B cell (primary cell): Measurements from ENCODE around the gene PAPSS1. TPM values are rescaled to one million over a fixed set of nuclear protein-coding genes. Genes with fewer than 3 reads are reported as not detected.

Source experiments
- ATAC-seq: fragments of 200-7000 bp; cut with Tn5 transposase; one replicate; pipeline ENCODE4 v1.10.0; 2021; ENCODE audit warnings: low read depth, mild to moderate bottlenecking, moderate number of reproducible peaks, moderate library complexity
- CTCF ChIA-PET: fragments of 350-600 bp; sonication (Branson Sonifier 250); formaldehyde crosslinking; loops from one replicate; lab custom pipeline; 2021; ENCODE audit warnings: antibody characterized with exemption, inconsistent platforms; lab: Charles Lee
- POLR2A ChIA-PET: fragments of 350-600 bp; sonication (Branson Sonifier 250); formaldehyde crosslinking; loops from one replicate; lab custom pipeline; 2021; ENCODE audit warnings: antibody characterized with exemption; lab: Charles Lee
- DNase-seq: peaks from one replicate; pipeline ENCODE4 v3.0.0; 2013
- H2AFZ ChIP-seq: 2 replicates; pipeline ENCODE4 v1.6.1; 2012; ENCODE audit warnings: mild to moderate bottlenecking, low read depth, low read length; ENCODE audit not compliant: insufficient read depth, poor library complexity, severe bottlenecking
- H3K27ac ChIP-seq, 2 donors: 1 replicate in 1 of 2; 2 replicates in 1 of 2; pipeline ENCODE4 v1.5.1; 2012 to 2013; ENCODE audit warnings: low read length in 2 of 2, mild to moderate bottlenecking in 2 of 2, moderate library complexity in 1 of 2
- H3K27me3 ChIP-seq, 4 experiments: fragments of 200-600 bp in 1 of 4; sonication (generic) in 1 of 4; replicated peaks in 1 of 4; 1 replicate in 2 of 4; 2 replicates in 2 of 4; pipeline versions ENCODE4 v1.6.1 to v1.7.0; 2013 to 2016; ENCODE audit warnings: low read length in 3 of 4, mild to moderate bottlenecking in 2 of 4, mixed read lengths in 1 of 4, moderate library complexity in 1 of 4; ENCODE audit not compliant: insufficient read depth in 4 of 4, control insufficient read depth in 3 of 4; ENCODE audit errors: control extremely low read depth in 1 of 4
- H3K36me3 ChIP-seq, 2 experiments: replicated peaks in 1 of 2; 1 replicate in 1 of 2; 2 replicates in 1 of 2; pipeline versions ENCODE4 v1.6.1 to v1.7.1; 2013; ENCODE audit warnings: low read length in 1 of 2; ENCODE audit not compliant: insufficient read depth in 2 of 2, control insufficient read depth in 1 of 2; ENCODE audit errors: control extremely low read depth in 1 of 2, extremely low read depth in 1 of 2
- H3K4me1 ChIP-seq, 2 donors: fragments of 200-600 bp in 1 of 2; sonication (generic) in 1 of 2; 1 replicate in 1 of 2; 2 replicates in 1 of 2; pipeline versions ENCODE4 v1.5.1 to v1.6.1; 2013 to 2017; ENCODE audit warnings: low read length in 2 of 2; ENCODE audit not compliant: control insufficient read depth in 2 of 2, insufficient read depth in 2 of 2
- H3K4me2 ChIP-seq: replicated peaks from 2 replicates; pipeline ENCODE3; 2012; ENCODE audit warnings: mild to moderate bottlenecking, low read depth, low read length; ENCODE audit not compliant: poor library complexity, severe bottlenecking
- H3K4me3 ChIP-seq, 5 experiments: fragments of 200-600 bp in 1 of 5; sonication (generic) in 1 of 5; 1 replicate in 3 of 5; 2 replicates in 2 of 5; pipeline versions ENCODE4 v1.5.1 to v1.7.0; 2011 to 2016; ENCODE audit warnings: low read length in 4 of 5, mild to moderate bottlenecking in 4 of 5, low read depth in 2 of 5, control low read depth in 1 of 5, moderate library complexity in 1 of 5; ENCODE audit not compliant: insufficient read depth in 1 of 5; ENCODE audit errors: control extremely low read depth in 1 of 5, extremely low read depth in 1 of 5
- H3K79me2 ChIP-seq: fragments of 200-600 bp; sonication (generic); one replicate; pipeline ENCODE4 v1.6.0; 2016; ENCODE audit warnings: low read length; ENCODE audit not compliant: control insufficient read depth, insufficient read depth
- H3K9ac ChIP-seq: fragments of 200-600 bp; sonication (generic); 2 replicates; pipeline ENCODE4 v1.6.1; 2017; ENCODE audit warnings: mild to moderate bottlenecking, low read length, moderate library complexity
- H3K9me3 ChIP-seq, 3 donors: one replicate each; pipeline versions ENCODE4 v1.6.1 to v1.7.1; 2013; ENCODE audit warnings: low read length in 2 of 3; ENCODE audit not compliant: control insufficient read depth in 2 of 3, insufficient read depth in 1 of 3; ENCODE audit errors: control extremely low read depth in 1 of 3
- H4K20me1 ChIP-seq: 2 replicates; pipeline ENCODE4 v1.6.0; 2012; ENCODE audit warnings: mild to moderate bottlenecking, low read length; ENCODE audit not compliant: insufficient read depth, control insufficient read depth, poor library complexity, severe bottlenecking
- H3K27ac Mint-ChIP-seq: one replicate; pipeline ENCODE4 v1.8.0; 2021; ENCODE audit warnings: mixed read lengths
- H3K27me3 Mint-ChIP-seq: one replicate; pipeline ENCODE4 v1.8.0; 2021; ENCODE audit warnings: mixed read lengths
- H3K4me1 Mint-ChIP-seq: one replicate; pipeline ENCODE4 v1.8.0; 2021; ENCODE audit warnings: mixed read lengths
- H3K4me3 Mint-ChIP-seq: one replicate; pipeline ENCODE4 v1.8.0; 2021; ENCODE audit warnings: mixed read lengths
- H3K9me3 Mint-ChIP-seq: one replicate; pipeline ENCODE4 v1.8.0; 2022; ENCODE audit warnings: mixed read lengths; ENCODE audit not compliant: insufficient read depth
- EZH2 ChIP-seq: IDR thresholded peaks from 2 replicates; pipeline ENCODE4 v1.6.1; 2012; ENCODE audit warnings: borderline replicate concordance, low read depth, mild to moderate bottlenecking, moderate library complexity, low read length; ENCODE audit not compliant: insufficient read depth, poor library complexity, severe bottlenecking
- WGBS: methylation state at CpG from one replicate; pipeline ENCODE4 v1.1.5; 2013; ENCODE audit warnings: missing lambda C conversion rate; ENCODE audit not compliant: insufficient coverage; 5-methylcytosine and 5-hydroxymethylcytosine counted together
- intact Hi-C: fragments of 100-400 bp; cut with micrococcal nuclease; formaldehyde crosslinking; loops from one replicate; pipeline ENCODE4 v1.10.0; 2022
- polyA plus RNA-seq: library from polyadenylated mRNA; depleted of rRNA; stranded (reverse); fragments of >200 nt; gene quantifications from 2 replicates; pipeline ENCODE4 v1.2.3, GENCODE V29; 2012
- total RNA-seq, 2 donors: library from RNA; stranded (reverse); fragments of 120-200 nt in 1 of 2; gene quantifications; 1 replicate in 1 of 2; 2 replicates in 1 of 2; pipeline versions ENCODE4 v1.2.3 to v1.2.4, GENCODE V29; 2013 to 2022
- TF ChIP-seq, protein P1 (sequence below): fragments of 200-600 bp; IDR thresholded peaks from one replicate; pipeline ENCODE4 v1.8.0; 2022; ENCODE audit warnings: antibody characterized with exemption, mild to moderate bottlenecking

Gene PAPSS1
- total and polyA plus RNA-seq, 2 donors (not counting 1 experiment from before 2014, with no cell fraction given): 21.4 to 33.9 TPM

- DNase-seq (no peak), ATAC-seq (no peak)
- H3K27me3 ChIP-seq: no peaks in the 10 kb centered on the region
- WGBS: 84% methylated on average over 3 of the region's 3 CpGs
- H3K4me3 ChIP-seq: no peak overlapping the region
- no peaks in the 10 kb centered on the region for H3K9me3 ChIP-seq
- intact Hi-C loops: no loop called here
- no peaks in the 10 kb centered on the region for H3K27me3 Mint-ChIP-seq
- POLR2A ChIA-PET: no interaction called here
- no peak overlapping the region for H3K4me2 ChIP-seq
- H3K4me1 Mint-ChIP-seq: no peaks in the 10 kb centered on the region
- no peaks in the 10 kb centered on the region for H3K36me3 ChIP-seq
- no peak overlapping the region for H3K9ac ChIP-seq
- no peaks in the 10 kb centered on the region for H3K9me3 Mint-ChIP-seq
- no peak overlapping the region for H2AFZ ChIP-seq
- no peaks in the 10 kb centered on the region for H4K20me1 ChIP-seq
- no peak for TF ChIP-seq EZH2
- TF ChIP-seq, protein P1, sequence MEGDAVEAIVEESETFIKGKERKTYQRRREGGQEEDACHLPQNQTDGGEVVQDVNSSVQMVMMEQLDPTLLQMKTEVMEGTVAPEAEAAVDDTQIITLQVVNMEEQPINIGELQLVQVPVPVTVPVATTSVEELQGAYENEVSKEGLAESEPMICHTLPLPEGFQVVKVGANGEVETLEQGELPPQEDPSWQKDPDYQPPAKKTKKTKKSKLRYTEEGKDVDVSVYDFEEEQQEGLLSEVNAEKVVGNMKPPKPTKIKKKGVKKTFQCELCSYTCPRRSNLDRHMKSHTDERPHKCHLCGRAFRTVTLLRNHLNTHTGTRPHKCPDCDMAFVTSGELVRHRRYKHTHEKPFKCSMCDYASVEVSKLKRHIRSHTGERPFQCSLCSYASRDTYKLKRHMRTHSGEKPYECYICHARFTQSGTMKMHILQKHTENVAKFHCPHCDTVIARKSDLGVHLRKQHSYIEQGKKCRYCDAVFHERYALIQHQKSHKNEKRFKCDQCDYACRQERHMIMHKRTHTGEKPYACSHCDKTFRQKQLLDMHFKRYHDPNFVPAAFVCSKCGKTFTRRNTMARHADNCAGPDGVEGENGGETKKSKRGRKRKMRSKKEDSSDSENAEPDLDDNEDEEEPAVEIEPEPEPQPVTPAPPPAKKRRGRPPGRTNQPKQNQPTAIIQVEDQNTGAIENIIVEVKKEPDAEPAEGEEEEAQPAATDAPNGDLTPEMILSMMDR: no peak
- no peak overlapping the region for H3K27ac Mint-ChIP-seq
- CTCF ChIA-PET: interaction anchor here (0.7 kb wide), 1 partner anchor 9 kb away, joined by 4 read pairs; no protein-coding TSS in a partner anchor
- no peak overlapping the region for H3K27ac ChIP-seq
- H3K4me3 Mint-ChIP-seq: no peak overlapping the region
- H3K79me2 ChIP-seq: no peaks in the 10 kb centered on the region
- no peaks in the 10 kb centered on the region for H3K4me1 ChIP-seq
Observed at GRCh38 chr4:107599841-107600240, 120.2 kb downstream of the PAPSS1 start.

- H3K4me3 ChIP-seq: no peak overlapping the region
- H4K20me1 ChIP-seq: no peaks in the 10 kb centered on the region
- ChIA-PET CTCF (no interaction called here), POLR2A (no interaction called here)
- H3K79me2 ChIP-seq: no peaks in the 10 kb centered on the region
- Mint-ChIP-seq H3K27ac (no peak overlapping the region), H3K27me3 (no peaks in the 10 kb centered on the region), H3K4me1 (peaks cover 6% of the 10 kb centered on the region), H3K4me3 (no peak overlapping the region), H3K9me3 (peaks cover 9% of the 10 kb centered on the region)
- intact Hi-C loops: no loop called here
- no CpG with 5 or more reads among the region's 1 CpG for WGBS
- DNase-seq (no peak), ATAC-seq (no peak)
- no peak overlapping the region for H3K4me2 ChIP-seq
- no peak overlapping the region for H2AFZ ChIP-seq
- TF ChIP-seq, protein P1: no peak
- TF ChIP-seq EZH2: no peak
- peaks cover 6 to 12% (median 9%) of the 10 kb centered on the region in 3 donors for H3K9me3 ChIP-seq
- no peak overlapping the region for H3K9ac ChIP-seq
- H3K4me1 ChIP-seq: no peaks in the 10 kb centered on the region
- H3K27me3 ChIP-seq: no peaks in the 10 kb centered on the region
- H3K27ac ChIP-seq: no peak overlapping the region
- H3K36me3 ChIP-seq: no peaks in the 10 kb centered on the region
Observed at GRCh38 chr4:107593230-107593629, 126.8 kb downstream of the PAPSS1 start.
